Pancreas (tissue), 10 donors: ENCODE measurements around the gene PSMB2. TPM values are rescaled to one million over a fixed set of nuclear protein-coding genes. Genes with fewer than 3 reads are reported as not detected.
A peak's percentile ranks its signal among the peaks of the same experiment; 100 is the strongest.

Source experiments
- ATAC-seq, 4 donors: fragments of 200-7000 bp; cut with Tn5 transposase; one replicate each; pipeline versions ENCODE4 v1.8.0 to v1.9.1; 2020; ENCODE audit warnings: mild to moderate bottlenecking in 4 of 4, moderate library complexity in 4 of 4
- DNase-seq, 6 donors: peaks; one replicate each; pipeline ENCODE4 v3.0.0-alpha.2; 2020
- FAIRE-seq: peaks from 2 replicates; lab custom pipeline; 2012; peaks lifted over from hg19 to GRCh38; lab: Jason Lieb, UNC
- H3K27ac ChIP-seq, 4 donors: fragments of 200-600 bp; sonication (generic); 1 replicate in 3 of 4; 2 replicates in 1 of 4; pipeline versions ENCODE4 v1.5.0 to v1.8.0; 2020
- H3K27me3 ChIP-seq, 4 donors: fragments of 200-600 bp; one replicate each; pipeline ENCODE4 v1.8.0; 2021
- H3K36me3 ChIP-seq, 3 donors: fragments of 200-600 bp; sonication (generic) in 1 of 3; one replicate each; pipeline versions ENCODE4 v1.5.0 to v1.8.0; 2020 to 2021
- H3K4me1 ChIP-seq, 3 donors: fragments of 200-600 bp; one replicate each; pipeline ENCODE4 v1.8.0; 2021
- H3K4me3 ChIP-seq, 4 donors: fragments of 200-600 bp; sonication (generic) in 2 of 4; one replicate each; pipeline versions ENCODE4 v1.5.0 to v1.8.0; 2020 to 2021
- H3K9me3 ChIP-seq, 4 donors: fragments of 200-600 bp; one replicate each; pipeline ENCODE4 v1.8.0; 2021
- WGBS, 2 donors: extraction: QIAGEN DNeasy Blood & Tissue Kit; methylation state at CpG; one replicate each; pipeline ENCODE4 v1.1.7; 2013; 5-methylcytosine and 5-hydroxymethylcytosine counted together
- intact Hi-C, 3 donors: fragments of 100-400 bp; cut with DNase I; formaldehyde crosslinking; loops; one replicate each; pipeline versions ENCODE4 v1.11.1 to v1.14.2; 2022
- polyA plus RNA-seq, 2 donors: library from polyadenylated mRNA; stranded (reverse); fragments of 200-250 nt; gene quantifications; one replicate each; pipeline ENCODE4 v1.2.3, GENCODE V29; 2013
- total RNA-seq, 6 donors: library from RNA; stranded (reverse); fragmentation: NEBNext Ultra II Directional in 4 of 6; extraction: Animal tissue kit (Norgen Biotek cat#: 25700) in 4 of 6; gene quantifications; one replicate each; pipeline versions ENCODE4 v1.2.1 to v1.2.4, GENCODE V29; 2021 to 2023
- TF ChIP-seq, protein P1 (sequence below), 4 donors: fragments of 200-600 bp; sonication (generic) in 3 of 4; IDR thresholded peaks; one replicate each; pipeline versions ENCODE4 v1.5.0 to v1.8.0; 2021; ENCODE audit warnings: antibody characterized with exemption in 4 of 4
- donor health status: healthy with polysubstance abuse.
- donor health status: DM: no; HTN: no; CAD: no; lungs with moderate emphysema.
- donor health status: DM: no; HTN: no; CAD: no.
- donor health status: control.
- donor health status: control.
- donor health status: Bipolar disorder and iron deficiency.
- donor health status: DM: yes; HTN: yes; CAD: no.
- donor health status: DM: no; HTN: no; CAD: no.
- donor health status: DM: no; HTN: no; CAD: no.
- donor health status: DM: yes; HTN: yes; CAD: no.

PSMB2 gene
- total and polyA plus RNA-seq, 8 donors, result 13.2 to 24.2 (median 21.0) TPM

DNA sequence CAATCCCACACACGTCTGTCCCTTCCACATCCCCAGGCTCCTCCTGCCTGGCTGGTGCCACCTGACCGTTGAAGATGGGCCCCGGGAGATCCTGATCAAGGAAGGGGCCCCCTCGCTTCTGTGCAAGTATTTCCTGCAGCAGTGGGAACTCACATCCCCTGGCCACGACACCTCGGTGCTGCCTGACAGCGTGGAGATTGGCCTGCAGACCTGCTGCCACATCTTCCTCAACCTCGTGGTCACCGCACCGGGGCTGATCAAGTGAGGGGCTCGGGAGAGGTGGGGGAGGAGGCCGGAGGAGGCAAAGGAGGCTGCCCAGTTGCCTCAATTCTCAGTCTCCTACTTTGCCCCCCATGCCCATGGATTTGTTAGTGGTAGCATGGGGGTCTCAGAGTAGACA, 78.2 kb downstream of the PSMB2 start:
- intact Hi-C loops, result loop anchor here in 2 of 3 donors (5.0 kb wide), 2 partner anchors 111 to 361 kb away; no protein-coding TSS in a partner anchor
- no peak for FAIRE-seq
- no peak for ATAC-seq
- 86 to 92% methylated on average over 12 of the region's 12 CpGs for WGBS, 2 donors
- Histone ChIP-seq H3K9me3 (no peaks in the 10 kb centered on the region), H3K36me3 (no peaks in the 10 kb centered on the region), H3K27me3 (no peaks in the 10 kb centered on the region), H3K4me1 (peaks cover 0 to 5% (median 0%) of the 10 kb centered on the region in 3 donors), H3K4me3 (no peak overlapping the region), H3K27ac (no peak overlapping the region)
- DNase-seq, result peak in 1 of 6 donors; percentile 60
- TF ChIP-seq, protein P1, sequence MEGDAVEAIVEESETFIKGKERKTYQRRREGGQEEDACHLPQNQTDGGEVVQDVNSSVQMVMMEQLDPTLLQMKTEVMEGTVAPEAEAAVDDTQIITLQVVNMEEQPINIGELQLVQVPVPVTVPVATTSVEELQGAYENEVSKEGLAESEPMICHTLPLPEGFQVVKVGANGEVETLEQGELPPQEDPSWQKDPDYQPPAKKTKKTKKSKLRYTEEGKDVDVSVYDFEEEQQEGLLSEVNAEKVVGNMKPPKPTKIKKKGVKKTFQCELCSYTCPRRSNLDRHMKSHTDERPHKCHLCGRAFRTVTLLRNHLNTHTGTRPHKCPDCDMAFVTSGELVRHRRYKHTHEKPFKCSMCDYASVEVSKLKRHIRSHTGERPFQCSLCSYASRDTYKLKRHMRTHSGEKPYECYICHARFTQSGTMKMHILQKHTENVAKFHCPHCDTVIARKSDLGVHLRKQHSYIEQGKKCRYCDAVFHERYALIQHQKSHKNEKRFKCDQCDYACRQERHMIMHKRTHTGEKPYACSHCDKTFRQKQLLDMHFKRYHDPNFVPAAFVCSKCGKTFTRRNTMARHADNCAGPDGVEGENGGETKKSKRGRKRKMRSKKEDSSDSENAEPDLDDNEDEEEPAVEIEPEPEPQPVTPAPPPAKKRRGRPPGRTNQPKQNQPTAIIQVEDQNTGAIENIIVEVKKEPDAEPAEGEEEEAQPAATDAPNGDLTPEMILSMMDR (IDR thresholded peaks at IDR 0.05), result no peak

GRCh38 chr1:35561972-35562680, 79.2 kb downstream of the PSMB2 start:
- FAIRE-seq, result no peak
- TF ChIP-seq, protein P1 (IDR thresholded peaks at IDR 0.05), result no peak
- ATAC-seq, result no peak
- peaks cover 0 to 7% (median 0%) of the 10 kb centered on the region in 3 donors for H3K4me1 ChIP-seq
- 92% methylated on average over 15 of the region's 15 CpGs for WGBS, 2 donors
- H3K4me3 ChIP-seq, result no peak overlapping the region
- DNase-seq, result peak in 1 of 6 donors; percentile 67
- no peak overlapping the region for H3K27ac ChIP-seq
- H3K27me3 ChIP-seq, result no peaks in the 10 kb centered on the region
- H3K9me3 ChIP-seq, result no peaks in the 10 kb centered on the region
- no peaks in the 10 kb centered on the region for H3K36me3 ChIP-seq
- intact Hi-C loops, result loop anchor here in 2 of 3 donors (5.0 kb wide), 2 partner anchors 110 to 360 kb away; no protein-coding TSS in a partner anchor

- no peaks in the 10 kb centered on the region for H3K27me3 ChIP-seq
- intact Hi-C loops, result loop anchor here in 2 of 3 donors (5.0 kb wide), 2 partner anchors 109 to 359 kb away; no protein-coding TSS in a partner anchor
- TF ChIP-seq, protein P1 (IDR thresholded peaks at IDR 0.05), result no peak
- FAIRE-seq (no peak), ATAC-seq (no peak), DNase-seq (no peak)
- no peak overlapping the region for H3K27ac ChIP-seq
- peaks cover 0 to 7% (median 0%) of the 10 kb centered on the region in 3 donors for H3K4me1 ChIP-seq
- H3K36me3 ChIP-seq, result no peaks in the 10 kb centered on the region
- H3K9me3 ChIP-seq, result no peaks in the 10 kb centered on the region
- 92 to 93% methylated on average over 11 of the region's 11 CpGs for WGBS, 2 donors
- H3K4me3 ChIP-seq, result no peak overlapping the region
Measured at GRCh38 chr1:35561297-35561971, 79.9 kb downstream of the PSMB2 start.

DNA sequence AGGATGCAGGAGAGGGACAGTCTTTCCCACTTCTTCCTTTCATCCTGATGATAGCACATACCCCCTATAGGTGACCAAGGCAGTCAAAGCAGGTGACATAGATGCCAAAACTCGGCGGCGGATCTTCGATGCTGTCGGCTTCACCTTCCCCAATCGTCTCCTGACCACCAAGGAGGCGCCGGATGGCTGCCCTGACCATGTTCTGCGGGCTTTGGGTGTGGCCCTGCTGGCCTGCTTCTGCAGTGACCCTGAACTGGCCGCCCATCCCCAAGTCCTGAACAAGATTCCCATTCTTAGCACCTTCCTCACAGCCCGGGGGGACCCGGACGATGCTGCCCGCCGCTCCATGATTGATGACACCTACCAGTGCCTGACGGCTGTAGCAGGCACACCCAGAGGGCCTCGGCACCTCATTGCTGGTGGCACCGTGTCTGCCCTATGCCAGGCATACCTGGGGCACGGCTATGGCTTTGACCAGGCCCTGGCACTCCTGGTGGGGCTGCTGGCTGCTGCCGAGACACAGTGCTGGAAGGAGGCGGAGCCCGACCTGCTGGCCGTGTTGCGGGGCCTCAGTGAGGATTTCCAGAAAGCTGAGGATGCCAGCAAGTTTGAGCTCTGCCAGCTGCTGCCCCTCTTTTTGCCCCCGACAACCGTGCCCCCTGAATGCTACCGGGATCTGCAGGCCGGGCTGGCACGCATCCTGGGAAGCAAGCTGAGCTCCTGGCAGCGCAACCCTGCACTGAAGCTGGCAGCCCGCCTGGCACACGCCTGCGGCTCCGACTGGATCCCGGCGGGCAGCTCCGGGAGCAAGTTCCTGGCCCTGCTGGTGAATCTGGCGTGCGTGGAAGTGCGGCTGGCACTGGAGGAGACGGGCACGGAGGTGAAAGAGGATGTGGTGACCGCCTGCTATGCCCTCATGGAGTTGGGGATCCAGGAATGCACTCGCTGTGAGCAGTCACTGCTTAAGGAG, 80.8 kb downstream of the PSMB2 start:
- Histone ChIP-seq H3K36me3 (no peaks in the 10 kb centered on the region), H3K4me3 (no peak overlapping the region), H3K27ac (no peak overlapping the region), H3K9me3 (no peaks in the 10 kb centered on the region), H3K27me3 (no peaks in the 10 kb centered on the region), H3K4me1 (peaks cover 4 to 12% (median 8%) of the 10 kb centered on the region in 3 donors)
- 37 to 41% methylated on average over 44 of the region's 44 CpGs for WGBS, 2 donors
- TF ChIP-seq, protein P1 (IDR thresholded peaks at IDR 0.05), result no peak
- peak in 2 of 4 donors; percentile 29 to 34 for ATAC-seq
- FAIRE-seq, result no peak
- DNase-seq, result peak; percentile 71 to 95 (median 84)
- intact Hi-C loops, result loop anchor here in 2 of 3 donors (5.0 kb wide), 2 partner anchors 108 to 358 kb away; no protein-coding TSS in a partner anchor
